ENCODE results near the gene SPOCK3.

- no peak for TF ChIP-seq TAF1 (IDR thresholded peaks at IDR 0.05; ENCODE audit: low read depth)
- no peak for TF ChIP-seq RAD21 (IDR thresholded peaks at IDR 0.05; ENCODE audit: low read depth)
- TF ChIP-seq MAX (IDR thresholded peaks at IDR 0.05): no peak
- no peak for TF ChIP-seq TCF12 (IDR thresholded peaks at IDR 0.05; ENCODE audit: low read depth)
- no peak for TF ChIP-seq ZBTB7A (IDR thresholded peaks at IDR 0.05; ENCODE audit: low read depth)
These were observed 40.1 kb upstream of the SPOCK3 start for GRCh38 chr4:167274351-167274750.
